OCI-LY7 (cell line): ENCODE measurements around the gene CPB2. TPM values are rescaled to one million over a fixed set of nuclear protein-coding genes. Genes with fewer than 3 reads are reported as not detected.
A peak's percentile ranks its signal among the peaks of the same experiment; 100 is the strongest.

Experiments
- BruUV-seq: library from RNA; stranded (reverse); fragments of 400-500 nt; replicated peaks from 2 replicates; lab custom pipeline; 2021; lab: Mats Ljungman, UMichigan
- CTCF ChIA-PET: fragments of 300-600 bp; sonication (Branson Sonifier 250); formaldehyde crosslinking; loops from one replicate; lab custom pipeline; 2022; ENCODE audit warnings: antibody characterized with exemption; ENCODE audit not compliant: unreplicated experiment; lab: Charles Lee
- POLR2A ChIA-PET: fragments of 300-600 bp; sonication (Branson Sonifier 250); formaldehyde crosslinking; loops from one replicate; lab custom pipeline; 2022; ENCODE audit warnings: antibody characterized with exemption; lab: Charles Lee
- DNase-seq: peaks from one replicate; pipeline ENCODE4 v3.0.0-alpha.2; 2015; ENCODE audit warnings: low spot score
- H2AFZ ChIP-seq: fragments of 200-600 bp; sonication (generic), shearing (Covaris generic); 2 replicates; pipeline ENCODE4 v1.6.1; 2014; ENCODE audit warnings: mild to moderate bottlenecking, antibody characterized with exemption, low read length, moderate library complexity
- H3K27ac ChIP-seq: fragments of 200-600 bp; sonication (generic); 2 replicates; pipeline ENCODE4 v1.5.1; 2014; ENCODE audit warnings: mixed run types, low read depth, mild to moderate bottlenecking, moderate library complexity, low read length, inconsistent platforms; ENCODE audit not compliant: poor library complexity, severe bottlenecking
- H3K36me3 ChIP-seq: fragments of 200-600 bp; sonication (generic); 2 replicates; pipeline ENCODE4 v1.6.1; 2014; ENCODE audit warnings: mild to moderate bottlenecking, antibody characterized with exemption, low read length, moderate library complexity, mixed read lengths; ENCODE audit not compliant: insufficient read depth
- H3K4me1 ChIP-seq: fragments of 200-600 bp; sonication (generic); 2 replicates; pipeline ENCODE4 v1.5.1; 2014; ENCODE audit warnings: mild to moderate bottlenecking, low read length; ENCODE audit not compliant: insufficient read depth, poor library complexity, severe bottlenecking
- H3K4me2 ChIP-seq: fragments of 200-600 bp; sonication (generic); 2 replicates; pipeline ENCODE4 v1.6.1; 2014; ENCODE audit warnings: mild to moderate bottlenecking, low read length
- H3K4me3 ChIP-seq: fragments of 200-600 bp; sonication (generic); 2 replicates; pipeline ENCODE4 v1.5.1; 2014; ENCODE audit warnings: mild to moderate bottlenecking, low read depth, low read length; ENCODE audit not compliant: poor library complexity, severe bottlenecking
- H3K79me2 ChIP-seq: fragments of 200-600 bp; sonication (generic); 2 replicates; pipeline ENCODE4 v1.6.1; 2016; ENCODE audit warnings: low read depth, mild to moderate bottlenecking, low read length, moderate library complexity, mixed read lengths; ENCODE audit not compliant: insufficient read depth
- H3K9me2 ChIP-seq: fragments of 200-600 bp; sonication (generic); 2 replicates; pipeline ENCODE4 v1.6.1; 2016; ENCODE audit warnings: mild to moderate bottlenecking, low read length, mixed read lengths; ENCODE audit not compliant: insufficient read depth
- H3K9me3 ChIP-seq: fragments of 200-600 bp; sonication (generic); 2 replicates; pipeline ENCODE4 v1.6.1; 2014; ENCODE audit warnings: mild to moderate bottlenecking, mixed run types, low read length, mixed read lengths
- H4K20me1 ChIP-seq: fragments of 200-600 bp; sonication (generic); 2 replicates; pipeline ENCODE4 v1.6.1; 2014; ENCODE audit warnings: mild to moderate bottlenecking, antibody characterized with exemption, low read length, moderate library complexity, mixed read lengths; ENCODE audit not compliant: insufficient read depth
- CTCF ChIP-seq: fragments of 200-600 bp; sonication (generic); conservative IDR thresholded peaks from 2 replicates; pipeline ENCODE4 v1.5.1; 2014; ENCODE audit warnings: mild to moderate bottlenecking, antibody characterized with exemption, low read length, moderate library complexity, mixed read lengths
- EZH2phosphoT487 ChIP-seq: fragments of 200-600 bp; sonication (generic); IDR thresholded peaks from 2 replicates; pipeline ENCODE4 v1.6.1; 2018; ENCODE audit warnings: low read depth, borderline replicate concordance, mild to moderate bottlenecking, mixed run types, antibody characterized with exemption, low read length, moderate library complexity, mixed read lengths
- intact Hi-C: fragments of 100-400 bp; cut with micrococcal nuclease; formaldehyde crosslinking; loops from one replicate; pipeline ENCODE4 v1.10.0; 2022; ENCODE audit not compliant: unreplicated experiment
- total RNA-seq, 2 experiments: library from RNA; depleted of rRNA in 1 of 2; stranded (reverse); fragments of >200 nt in 1 of 2; shearing (Covaris generic) in 1 of 2; gene quantifications; 2 replicates each; pipeline ENCODE4 v1.2.3, GENCODE V29; 2014 to 2022

The CPB2 gene
- total RNA-seq, 2 experiments from 2014 or later, result not detected

- TF ChIP-seq EZH2phosphoT487, result no peak
- TF ChIP-seq CTCF, result no peak
- Histone ChIP-seq H3K4me1 (peaks cover 16% of the 10 kb centered on the region), H3K4me3 (no peak overlapping the region), H2AFZ (peak overlapping the region; percentile 62; the same call in 1 of the 2 replicates), H3K9me3 (no peaks in the 10 kb centered on the region), H3K36me3 (no peaks in the 10 kb centered on the region), H3K9me2 (no peaks in the 10 kb centered on the region), H4K20me1 (no peaks in the 10 kb centered on the region), H3K4me2 (peak overlapping the region; percentile 19), H3K27ac (no peak overlapping the region), H3K79me2 (no peaks in the 10 kb centered on the region)
- ChIA-PET POLR2A (interaction anchor here (0.6 to 1.1 kb wide), 5 partner anchors 52 to 1760 kb away, joined by 3 to 4 read pairs (median 3); no protein-coding TSS in a partner anchor), CTCF (interaction anchor here (0.6 kb wide), 1 partner anchor 91 kb away, joined by 3 read pairs; no protein-coding TSS in a partner anchor)
- DNase-seq, result no peak
- BruUV-seq, result no TSS peak
- intact Hi-C loops, result no loop called here
Measured at GRCh38 chr13:46102255-46102605, 2.6 kb downstream of the CPB2 start.

GRCh38 chr13:46101484-46102254 lies 3.2 kb downstream of the CPB2 start:
- intact Hi-C loops, result no loop called here
- BruUV-seq, result no TSS peak
- H3K9me3 ChIP-seq, result no peaks in the 10 kb centered on the region
- H3K4me3 ChIP-seq, result no peak overlapping the region
- no peaks in the 10 kb centered on the region for H4K20me1 ChIP-seq
- H2AFZ ChIP-seq, result peak overlapping the region; percentile 62; the same call in 1 of the 2 replicates
- no peaks in the 10 kb centered on the region for H3K9me2 ChIP-seq
- TF ChIP-seq CTCF (no peak), EZH2phosphoT487 (no peak)
- peaks cover 10% of the 10 kb centered on the region for H3K4me1 ChIP-seq
- H3K79me2 ChIP-seq, result no peaks in the 10 kb centered on the region
- POLR2A ChIA-PET, result no interaction called here
- CTCF ChIA-PET, result no interaction called here
- DNase-seq, result peak; percentile 5
- no peak overlapping the region for H3K27ac ChIP-seq
- peak overlapping the region; percentile 19 for H3K4me2 ChIP-seq
- no peaks in the 10 kb centered on the region for H3K36me3 ChIP-seq

GRCh38 chr13:46101002-46101401 lies 3.8 kb downstream of the CPB2 start:
- no peak overlapping the region for H3K4me3 ChIP-seq
- BruUV-seq, result no TSS peak
- H3K9me3 ChIP-seq, result no peaks in the 10 kb centered on the region
- CTCF ChIA-PET, result no interaction called here
- no peaks in the 10 kb centered on the region for H3K79me2 ChIP-seq
- no peak overlapping the region for H3K4me2 ChIP-seq
- no peak for DNase-seq
- 0 out of 2 replicates have a peak overlapping the region, but pooled peaks have one; percentile 3 for H2AFZ ChIP-seq
- peaks cover 10% of the 10 kb centered on the region for H3K4me1 ChIP-seq
- H3K27ac ChIP-seq, result no peak overlapping the region
- intact Hi-C loops, result no loop called here
- POLR2A ChIA-PET, result no interaction called here
- no peaks in the 10 kb centered on the region for H3K9me2 ChIP-seq
- no peak for TF ChIP-seq EZH2phosphoT487
- TF ChIP-seq CTCF, result no peak
- H4K20me1 ChIP-seq, result no peaks in the 10 kb centered on the region
- no peaks in the 10 kb centered on the region for H3K36me3 ChIP-seq
